Epithelial cell of esophagus (primary cell): ENCODE data around the gene ARL5B.
"Not testable (repeated sequence)": the region's sequence is repeated elsewhere in the genome, so short reads cannot be mapped to it uniquely, and the experiment has no call there.

Experiments used
- DNase-seq: peaks from one replicate; pipeline ENCODE4 v3.0.0; 2010; ENCODE audit warnings: low read depth
- H3K4me3 ChIP-seq: 2 replicates; pipeline ENCODE4 v1.5.1; 2011; ENCODE audit warnings: mild to moderate bottlenecking, low read length, control low read depth
- CTCF ChIP-seq: IDR thresholded peaks from 2 replicates; pipeline ENCODE4 v1.5.1; 2011; ENCODE audit warnings: low read depth, mild to moderate bottlenecking, low read length, control low read depth, inconsistent platforms; ENCODE audit not compliant: insufficient read depth; ENCODE audit errors: missing control alignments

The ARL5B gene

GRCh38 chr10:18625886-18626285 is 33.3 kb upstream of the ARL5B start:
- DNase-seq, result no peak
- H3K4me3 ChIP-seq, result no peak overlapping the region
- no peak for TF ChIP-seq CTCF

GRCh38 chr10:18627452-18628018 is 31.7 kb upstream of the ARL5B start:
- peak; percentile 84 for DNase-seq
- peak overlapping the region; percentile 50 for H3K4me3 ChIP-seq

- not testable (repeated sequence) for H3K4me3 ChIP-seq, DNase-seq
Measured at GRCh38 chr10:18632500-18632899, 26.7 kb upstream of the ARL5B start.

- no peak for TF ChIP-seq CTCF
- no peak overlapping the region for H3K4me3 ChIP-seq
- DNase-seq, result no peak
Measured at GRCh38 chr10:18635995-18636394, 23.2 kb upstream of the ARL5B start.

GRCh38 chr10:18637400-18637799 is 21.8 kb upstream of the ARL5B start:
- DNase-seq, H3K4me3 ChIP-seq: not testable (repeated sequence)

- H3K4me3 ChIP-seq, DNase-seq: not testable (repeated sequence)
Measured at GRCh38 chr10:18639719-18640118, 19.5 kb upstream of the ARL5B start.

- no peak overlapping the region for H3K4me3 ChIP-seq
- DNase-seq, result no peak
- no peak for TF ChIP-seq CTCF
Measured at GRCh38 chr10:18647151-18647550, 12.1 kb upstream of the ARL5B start.

- no peak for TF ChIP-seq CTCF
- no peak overlapping the region for H3K4me3 ChIP-seq
- DNase-seq, result no peak
Measured at GRCh38 chr10:18647945-18648344, 11.3 kb upstream of the ARL5B start.

- peak overlapping the region; percentile 90 for H3K4me3 ChIP-seq
- TF ChIP-seq CTCF, result no peak
- DNase-seq, result no peak
Measured at GRCh38 chr10:18649364-18649959, 9.8 kb upstream of the ARL5B start.
